Measurements from ENCODE around the gene JCAD. TPM values are rescaled to one million over a fixed set of nuclear protein-coding genes. Genes with fewer than 3 reads are reported as not detected.
"Not testable (repeated sequence)": the region's sequence is repeated elsewhere in the genome, so short reads cannot be mapped to it uniquely, and the experiment has no call there.

JCAD gene
- total RNA-seq: 100 to 1,000 TPM in 1 of 2 donors, 1 to 10 TPM in 1; 8.3 to 113 TPM

GRCh38 chr10:30059209-30060107, at the start of gene JCAD:
TSS of gene JCAD (minus strand) at chr10:30059586. CDS start at chr10:30047812, 11,774 bp downstream.
- Histone ChIP-seq H3K36me3 (no peaks in the 10 kb centered on the region), H3K4me1 (replicated peaks) (no peaks in the 10 kb centered on the region), H3K27me3 (replicated peaks; ENCODE audit: insufficient read depth) (no peaks in the 10 kb centered on the region), H3K27ac (peak within 1 kb of the TSS; percentile 78 to 80), H3K9me3 (no peaks in the 10 kb centered on the region), H3K4me3 (peak within 1 kb of the TSS; percentile 64 to 67)
- peak; percentile 68 for DNase-seq (ENCODE audit: low spot score)
- intact Hi-C loops (cut with DNase I): no loop called here
- WGBS: 11% methylated on average over 17 of the region's 66 CpGs
- peak in 1 of 4 experiments; percentile 33 for TF ChIP-seq CTCF (IDR thresholded peaks at IDR 0.05)
- TF ChIP-seq POLR2AphosphoS5 (IDR thresholded peaks at IDR 0.05): no peak
- TF ChIP-seq POLR2A (IDR thresholded peaks at IDR 0.05): peak; percentile 13

GRCh38 chr10:30106987-30107386, 47.6 kb upstream of the JCAD start:
- Histone ChIP-seq H3K27me3 (replicated peaks; ENCODE audit: insufficient read depth) (no peaks in the 10 kb centered on the region), H3K4me3 (no peak overlapping the region), H3K36me3 (no peaks in the 10 kb centered on the region), H3K4me1 (replicated peaks) (no peaks in the 10 kb centered on the region), H3K9me3 (no peaks in the 10 kb centered on the region), H3K27ac (no peak overlapping the region)
- WGBS: 95% methylated on average over 5 of the region's 5 CpGs
- TF ChIP-seq POLR2A (IDR thresholded peaks at IDR 0.05): no peak
- TF ChIP-seq POLR2AphosphoS5 (IDR thresholded peaks at IDR 0.05): no peak
- TF ChIP-seq CTCF (IDR thresholded peaks at IDR 0.05): no peak
- intact Hi-C loops (cut with DNase I): no loop called here
- DNase-seq (ENCODE audit: low spot score): no peak

GRCh38 chr10:30103595-30104320, 44.4 kb upstream of the JCAD start:
- H3K9me3 ChIP-seq: no peaks in the 10 kb centered on the region
- no peaks in the 10 kb centered on the region for H3K4me1 ChIP-seq (replicated peaks)
- no peaks in the 10 kb centered on the region for H3K27me3 ChIP-seq (replicated peaks; ENCODE audit: insufficient read depth)
- intact Hi-C loops (cut with DNase I): no loop called here
- H3K27ac ChIP-seq: no peak overlapping the region
- TF ChIP-seq POLR2AphosphoS5 (IDR thresholded peaks at IDR 0.05) (no peak), POLR2A (IDR thresholded peaks at IDR 0.05) (no peak), CTCF (IDR thresholded peaks at IDR 0.05) (no peak)
- DNase-seq (ENCODE audit: low spot score): no peak
- H3K4me3 ChIP-seq: no peak overlapping the region
- 86% methylated on average over 7 of the region's 7 CpGs for WGBS
- H3K36me3 ChIP-seq: no peaks in the 10 kb centered on the region

GRCh38 chr10:30099706-30100105, 40.3 kb upstream of the JCAD start:
- H3K27me3 ChIP-seq (replicated peaks; ENCODE audit: insufficient read depth); intact Hi-C loops (cut with DNase I); H3K9me3 ChIP-seq; DNase-seq (ENCODE audit: low spot score); H3K36me3 ChIP-seq; H3K27ac ChIP-seq; H3K4me1 ChIP-seq (replicated peaks); H3K4me3 ChIP-seq: not testable (repeated sequence)
- 85% methylated on average over 7 of the region's 7 CpGs for WGBS

- no peak overlapping the region for H3K4me3 ChIP-seq
Measured at GRCh38 chr10:30099101-30099500, 39.7 kb upstream of the JCAD start.

More at GRCh38 chr10:30099101-30099500, 39.7 kb upstream of the JCAD start:
- Histone ChIP-seq H3K27ac (no peak overlapping the region), H3K4me1 (replicated peaks) (no peaks in the 10 kb centered on the region), H3K9me3 (no peaks in the 10 kb centered on the region), H3K27me3 (replicated peaks; ENCODE audit: insufficient read depth) (no peaks in the 10 kb centered on the region), H3K36me3 (no peaks in the 10 kb centered on the region)
- TF ChIP-seq POLR2A (IDR thresholded peaks at IDR 0.05) (no peak), CTCF (IDR thresholded peaks at IDR 0.05) (no peak), POLR2AphosphoS5 (IDR thresholded peaks at IDR 0.05) (no peak)
- no peak for DNase-seq (ENCODE audit: low spot score)
- intact Hi-C loops (cut with DNase I): no loop called here
- WGBS: 75% methylated on average over 1 of the region's 1 CpG

Data from prostate gland (tissue), 2 donors.